HepG2 (cell line): Measurements from ENCODE around the gene KATNB1. TPM values are rescaled to one million over a fixed set of nuclear protein-coding genes. Genes with fewer than 3 reads are reported as not detected.

Source experiments
- CEBPG ChIP-seq: IDR thresholded peaks from 2 replicates; pipeline ENCODE4 v1.6.1; 2016
- DNMT3B ChIP-seq: conservative IDR thresholded peaks from 2 replicates; pipeline ENCODE4 v1.6.1; 2016; ENCODE audit warnings: missing biosample characterization, control low read depth
- ETV6 ChIP-seq: sonication (generic); formaldehyde crosslinking; conservative IDR thresholded peaks from 2 replicates; pipeline ENCODE4 v1.4.0; 2020; ENCODE audit warnings: missing genetic modification reagents
- FOSL2 ChIP-seq: sonication (generic); formaldehyde crosslinking; IDR thresholded peaks from 2 replicates; pipeline ENCODE4 v1.4.0; 2020; ENCODE audit warnings: missing genetic modification reagents
- GABPA ChIP-seq, 2 experiments: IDR thresholded peaks; 2 replicates each; pipeline ENCODE4 v1.6.1; 2011 to 2016; ENCODE audit warnings: low read depth in 2 of 2, low read length in 1 of 2, missing biosample characterization in 1 of 2, missing genetic modification characterization in 1 of 2
- HNF4G ChIP-seq, 2 experiments: sonication (generic) in 1 of 2; formaldehyde crosslinking in 1 of 2; IDR thresholded peaks; 2 replicates each; pipeline versions ENCODE4 v1.4.0 to v1.6.1; 2011 to 2020; ENCODE audit warnings: borderline replicate concordance in 2 of 2, low read depth in 2 of 2, mild to moderate bottlenecking in 2 of 2, low read length in 1 of 2, missing genetic modification reagents in 1 of 2, moderate library complexity in 1 of 2
- KDM6A ChIP-seq: IDR thresholded peaks from 2 replicates; pipeline ENCODE4 v1.6.1; 2016; ENCODE audit warnings: low read depth
- NFATC3 ChIP-seq: sonication (generic); formaldehyde crosslinking; IDR thresholded peaks from 2 replicates; pipeline ENCODE4 v1.5.1; 2020; ENCODE audit warnings: mild to moderate bottlenecking, missing genetic modification reagents
- SOX6 ChIP-seq, 2 experiments: fragments of 450-650 bp in 1 of 2; sonication (generic) in 1 of 2; formaldehyde crosslinking in 1 of 2; IDR thresholded peaks; 2 replicates each; pipeline versions ENCODE4 v1.4.0 to v1.6.1; 2017 to 2020; ENCODE audit warnings: antibody characterized with exemption in 1 of 2, mild to moderate bottlenecking in 1 of 2, missing genetic modification reagents in 1 of 2
- TBX2 ChIP-seq: sonication (generic); formaldehyde crosslinking; IDR thresholded peaks from 2 replicates; pipeline ENCODE4 v1.5.0; 2020; ENCODE audit warnings: missing genetic modification reagents, mild to moderate bottlenecking, borderline replicate concordance
- ZBTB7B ChIP-seq: sonication (generic); formaldehyde crosslinking; IDR thresholded peaks from 2 replicates; pipeline ENCODE4 v1.4.0; 2020; ENCODE audit warnings: missing genetic modification reagents
- ZFP62 ChIP-seq: sonication (generic); formaldehyde crosslinking; IDR thresholded peaks from 2 replicates; pipeline ENCODE4 v1.4.0; 2020; ENCODE audit warnings: missing genetic modification reagents
- ZNF10 ChIP-seq: sonication (generic); formaldehyde crosslinking; IDR thresholded peaks from 2 replicates; pipeline ENCODE4 v1.4.0; 2020; ENCODE audit warnings: mild to moderate bottlenecking, low read depth, missing genetic modification reagents, borderline replicate concordance
- ZNF335 ChIP-seq: sonication (generic); formaldehyde crosslinking; IDR thresholded peaks from 2 replicates; pipeline ENCODE4 v1.4.0; 2020; ENCODE audit warnings: missing genetic modification reagents
- ZNF564 ChIP-seq: sonication (generic); formaldehyde crosslinking; IDR thresholded peaks from 2 replicates; pipeline ENCODE4 v1.8.1; 2023; ENCODE audit warnings: mild to moderate bottlenecking, missing genetic modification reagents
- ZNF747 ChIP-seq: sonication (generic); formaldehyde crosslinking; IDR thresholded peaks from 2 replicates; pipeline ENCODE4 v1.8.1; 2023; ENCODE audit warnings: missing genetic modification reagents, mild to moderate bottlenecking, borderline replicate concordance
- ZNF782 ChIP-seq: sonication (generic); formaldehyde crosslinking; IDR thresholded peaks from 2 replicates; pipeline ENCODE4 v1.4.0; 2020; ENCODE audit warnings: missing genetic modification reagents, mild to moderate bottlenecking, borderline replicate concordance
- polyA plus RNA-seq, 8 experiments: library from polyadenylated mRNA; depleted of rRNA in 3 of 8; stranded (reverse) in 7 of 8; unstranded in 1 of 8; fragments of >200 nt; fragmentation: Illumina TruSeq in 4 of 8; extraction: Trizol in 4 of 8; gene quantifications; 2 replicates each; pipeline versions ENCODE4 v1.2.1 to v1.2.3, GENCODE V29; 2011 to 2016; ENCODE audit warnings: low read depth in 4 of 8, missing spikeins in 1 of 8, mixed read lengths in 1 of 8; ENCODE audit not compliant: insufficient read depth in 1 of 8
- total RNA-seq, 5 experiments: library from RNA; depleted of rRNA; stranded (reverse); fragments of >200 nt; fragmentation: Illumina TruSeq; extraction: Trizol; gene quantifications; 2 replicates each; pipeline ENCODE4 v1.2.3, GENCODE V29; 2016; ENCODE audit warnings: low read depth in 1 of 5
- TF ChIP-seq, protein P1 (sequence below): sonication (generic); formaldehyde crosslinking; IDR thresholded peaks from 2 replicates; pipeline ENCODE4 v1.5.0; 2020; ENCODE audit warnings: missing genetic modification reagents
- TF ChIP-seq, protein P2 (sequence below): sonication (generic); formaldehyde crosslinking; IDR thresholded peaks from 2 replicates; pipeline ENCODE4 v1.5.0; 2020; ENCODE audit warnings: mild to moderate bottlenecking, missing genetic modification reagents
- TF ChIP-seq, protein P3 (sequence below): sonication (generic); formaldehyde crosslinking; IDR thresholded peaks from 2 replicates; pipeline ENCODE4 v1.4.0; 2020; ENCODE audit warnings: missing genetic modification reagents, borderline replicate concordance

KATNB1 gene
- total and polyA plus RNA-seq, 2 of the 13 experiments (the other 11 are each of a cell fraction or from before 2014, with no cell fraction given): 31.5 to 43.5 TPM

DNA sequence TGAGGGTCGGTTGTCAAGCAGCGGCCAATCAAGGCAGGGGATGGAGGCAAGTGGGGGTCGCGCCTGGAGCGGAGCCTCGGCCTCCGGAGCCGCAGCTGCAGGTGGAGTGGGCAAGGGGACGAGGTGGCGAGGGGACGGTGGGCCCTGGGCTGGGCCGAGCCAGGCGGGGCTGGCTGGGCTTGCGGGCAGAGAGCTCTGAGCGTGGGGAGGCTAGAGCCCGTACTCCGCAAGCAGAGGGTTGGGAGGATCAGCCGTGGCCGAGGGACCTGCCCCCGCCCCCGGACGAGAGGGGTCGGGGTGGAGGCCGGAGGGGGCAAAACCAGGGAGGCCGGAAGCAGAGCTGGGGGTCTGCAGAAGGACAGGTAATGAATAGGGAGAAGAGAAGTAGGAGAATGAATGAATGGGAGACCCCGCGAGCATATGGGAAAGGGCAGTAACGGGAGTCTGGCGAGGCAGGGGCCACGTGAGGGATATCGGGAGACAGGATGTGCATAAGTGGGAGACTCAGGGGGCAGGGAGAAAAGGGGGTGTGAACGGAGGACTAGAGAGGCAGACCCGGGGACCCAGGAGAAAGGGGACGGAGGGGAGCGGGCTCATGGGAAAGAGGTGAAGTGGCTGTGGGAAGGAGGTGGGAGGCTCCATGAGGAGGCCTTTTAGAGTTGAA, at the start of gene KATNB1 (continued):
- TF ChIP-seq, protein P1, sequence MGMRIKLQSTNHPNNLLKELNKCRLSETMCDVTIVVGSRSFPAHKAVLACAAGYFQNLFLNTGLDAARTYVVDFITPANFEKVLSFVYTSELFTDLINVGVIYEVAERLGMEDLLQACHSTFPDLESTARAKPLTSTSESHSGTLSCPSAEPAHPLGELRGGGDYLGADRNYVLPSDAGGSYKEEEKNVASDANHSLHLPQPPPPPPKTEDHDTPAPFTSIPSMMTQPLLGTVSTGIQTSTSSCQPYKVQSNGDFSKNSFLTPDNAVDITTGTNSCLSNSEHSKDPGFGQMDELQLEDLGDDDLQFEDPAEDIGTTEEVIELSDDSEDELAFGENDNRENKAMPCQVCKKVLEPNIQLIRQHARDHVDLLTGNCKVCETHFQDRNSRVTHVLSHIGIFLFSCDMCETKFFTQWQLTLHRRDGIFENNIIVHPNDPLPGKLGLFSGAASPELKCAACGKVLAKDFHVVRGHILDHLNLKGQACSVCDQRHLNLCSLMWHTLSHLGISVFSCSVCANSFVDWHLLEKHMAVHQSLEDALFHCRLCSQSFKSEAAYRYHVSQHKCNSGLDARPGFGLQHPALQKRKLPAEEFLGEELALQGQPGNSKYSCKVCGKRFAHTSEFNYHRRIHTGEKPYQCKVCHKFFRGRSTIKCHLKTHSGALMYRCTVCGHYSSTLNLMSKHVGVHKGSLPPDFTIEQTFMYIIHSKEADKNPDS: no peak
- TF ChIP-seq DNMT3B: no peak
- TF ChIP-seq, protein P2, sequence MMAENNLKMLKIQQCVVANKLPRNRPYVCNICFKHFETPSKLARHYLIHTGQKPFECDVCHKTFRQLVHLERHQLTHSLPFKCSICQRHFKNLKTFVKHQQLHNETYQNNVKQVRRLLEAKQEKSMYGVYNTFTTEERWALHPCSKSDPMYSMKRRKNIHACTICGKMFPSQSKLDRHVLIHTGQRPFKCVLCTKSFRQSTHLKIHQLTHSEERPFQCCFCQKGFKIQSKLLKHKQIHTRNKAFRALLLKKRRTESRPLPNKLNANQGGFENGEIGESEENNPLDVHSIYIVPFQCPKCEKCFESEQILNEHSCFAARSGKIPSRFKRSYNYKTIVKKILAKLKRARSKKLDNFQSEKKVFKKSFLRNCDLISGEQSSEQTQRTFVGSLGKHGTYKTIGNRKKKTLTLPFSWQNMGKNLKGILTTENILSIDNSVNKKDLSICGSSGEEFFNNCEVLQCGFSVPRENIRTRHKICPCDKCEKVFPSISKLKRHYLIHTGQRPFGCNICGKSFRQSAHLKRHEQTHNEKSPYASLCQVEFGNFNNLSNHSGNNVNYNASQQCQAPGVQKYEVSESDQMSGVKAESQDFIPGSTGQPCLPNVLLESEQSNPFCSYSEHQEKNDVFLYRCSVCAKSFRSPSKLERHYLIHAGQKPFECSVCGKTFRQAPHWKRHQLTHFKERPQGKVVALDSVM (CRISPR knock-in tag): peak; percentile 75
- TF ChIP-seq CEBPG: peak; percentile 14; the same call in 1 of the 2 replicates
- TF ChIP-seq HNF4G (IDR thresholded peaks at IDR 0.05; ENCODE audit: borderline replicate concordance, low read depth, low read length): no peak
- no peak for TF ChIP-seq HNF4G (CRISPR knock-in tag; IDR thresholded peaks at IDR 0.05; ENCODE audit: borderline replicate concordance, low read depth)
- TF ChIP-seq NFATC3 (CRISPR knock-in tag): no peak
- no peak for TF ChIP-seq ZNF10 (CRISPR knock-in tag)
- no peak for TF ChIP-seq ZFP62
- TF ChIP-seq, protein P3, sequence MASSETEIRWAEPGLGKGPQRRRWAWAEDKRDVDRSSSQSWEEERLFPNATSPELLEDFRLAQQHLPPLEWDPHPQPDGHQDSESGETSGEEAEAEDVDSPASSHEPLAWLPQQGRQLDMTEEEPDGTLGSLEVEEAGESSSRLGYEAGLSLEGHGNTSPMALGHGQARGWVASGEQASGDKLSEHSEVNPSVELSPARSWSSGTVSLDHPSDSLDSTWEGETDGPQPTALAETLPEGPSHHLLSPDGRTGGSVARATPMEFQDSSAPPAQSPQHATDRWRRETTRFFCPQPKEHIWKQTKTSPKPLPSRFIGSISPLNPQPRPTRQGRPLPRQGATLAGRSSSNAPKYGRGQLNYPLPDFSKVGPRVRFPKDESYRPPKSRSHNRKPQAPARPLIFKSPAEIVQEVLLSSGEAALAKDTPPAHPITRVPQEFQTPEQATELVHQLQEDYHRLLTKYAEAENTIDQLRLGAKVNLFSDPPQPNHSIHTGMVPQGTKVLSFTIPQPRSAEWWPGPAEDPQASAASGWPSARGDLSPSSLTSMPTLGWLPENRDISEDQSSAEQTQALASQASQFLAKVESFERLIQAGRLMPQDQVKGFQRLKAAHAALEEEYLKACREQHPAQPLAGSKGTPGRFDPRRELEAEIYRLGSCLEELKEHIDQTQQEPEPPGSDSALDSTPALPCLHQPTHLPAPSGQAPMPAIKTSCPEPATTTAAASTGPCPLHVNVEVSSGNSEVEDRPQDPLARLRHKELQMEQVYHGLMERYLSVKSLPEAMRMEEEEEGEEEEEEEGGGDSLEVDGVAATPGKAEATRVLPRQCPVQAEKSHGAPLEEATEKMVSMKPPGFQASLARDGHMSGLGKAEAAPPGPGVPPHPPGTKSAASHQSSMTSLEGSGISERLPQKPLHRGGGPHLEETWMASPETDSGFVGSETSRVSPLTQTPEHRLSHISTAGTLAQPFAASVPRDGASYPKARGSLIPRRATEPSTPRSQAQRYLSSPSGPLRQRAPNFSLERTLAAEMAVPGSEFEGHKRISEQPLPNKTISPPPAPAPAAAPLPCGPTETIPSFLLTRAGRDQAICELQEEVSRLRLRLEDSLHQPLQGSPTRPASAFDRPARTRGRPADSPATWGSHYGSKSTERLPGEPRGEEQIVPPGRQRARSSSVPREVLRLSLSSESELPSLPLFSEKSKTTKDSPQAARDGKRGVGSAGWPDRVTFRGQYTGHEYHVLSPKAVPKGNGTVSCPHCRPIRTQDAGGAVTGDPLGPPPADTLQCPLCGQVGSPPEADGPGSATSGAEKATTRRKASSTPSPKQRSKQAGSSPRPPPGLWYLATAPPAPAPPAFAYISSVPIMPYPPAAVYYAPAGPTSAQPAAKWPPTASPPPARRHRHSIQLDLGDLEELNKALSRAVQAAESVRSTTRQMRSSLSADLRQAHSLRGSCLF (CRISPR knock-in tag): no peak
- no peak for TF ChIP-seq ZNF564 (CRISPR knock-in tag)
- TF ChIP-seq ZBTB7B (CRISPR knock-in tag): peak; percentile 72; the same call in 1 of the 2 replicates
- no peak for TF ChIP-seq SOX6 (IDR thresholded peaks at IDR 0.05)
- TF ChIP-seq SOX6 (CRISPR knock-in tag; IDR thresholded peaks at IDR 0.05): no peak
- no peak for TF ChIP-seq ZNF782 (CRISPR knock-in tag)
- peak; percentile 34 for TF ChIP-seq TBX2 (CRISPR knock-in tag)
- peak; percentile 9; the same call in 1 of the 2 replicates for TF ChIP-seq FOSL2 (CRISPR knock-in tag)
- TF ChIP-seq ZNF747 (CRISPR knock-in tag): 0 out of 2 replicates have a peak, but pooled peaks have one; percentile 59
- peak; percentile 47; the same call in 1 of the 2 replicates for TF ChIP-seq KDM6A
- TF ChIP-seq GABPA (IDR thresholded peaks at IDR 0.05; ENCODE audit: low read depth, low read length): peak; percentile 17; the same call in 1 of the 2 replicates
- TF ChIP-seq GABPA (CRISPR knock-in tag; IDR thresholded peaks at IDR 0.05; ENCODE audit: low read depth): 0 out of 2 replicates have a peak, but pooled peaks have one; percentile 11
- TF ChIP-seq ZNF335: 0 out of 2 replicates have a peak, but pooled peaks have one; percentile 14
- peak; percentile 59 for TF ChIP-seq ETV6 (CRISPR knock-in tag)
